ENCODE measurements around the gene TMEM61. TPM values are rescaled to one million over a fixed set of nuclear protein-coding genes. Genes with fewer than 3 reads are reported as not detected.

The TMEM61 gene
- total RNA-seq, 1 experiment from 2014 or later, result 5.0 TPM

- Histone ChIP-seq H3K4me1 (replicated peaks; ENCODE audit: insufficient read depth) (peaks cover 35% of the 10 kb centered on the region), H4K20me1 (ENCODE audit: insufficient read depth) (no peaks in the 10 kb centered on the region), H3K27me3 (ENCODE audit: insufficient read depth, low read depth) (no peaks in the 10 kb centered on the region), H3K36me3 (ENCODE audit: low read depth) (no peaks in the 10 kb centered on the region), H3K9me3 (ENCODE audit: insufficient read depth, low read depth) (no peaks in the 10 kb centered on the region), H3F3A (ENCODE audit: insufficient read depth, low read depth) (peaks cover 16% of the 10 kb centered on the region; the same call in 1 of the 2 replicates), H3K79me2 (ENCODE audit: low read depth) (no peaks in the 10 kb centered on the region), H3K9me2 (ENCODE audit: insufficient read depth) (no peaks in the 10 kb centered on the region), H2AFZ (no peak overlapping the region), H3K4me3 (no peak overlapping the region), H3K4me2 (no peak overlapping the region), H3K27ac (no peak overlapping the region)
- ChIA-PET POLR2A (ENCODE audit: unreplicated experiment) (no interaction called here), CTCF (no interaction called here)
- BruUV-seq (replicated peaks), result no TSS peak
- intact Hi-C loops (cut with micrococcal nuclease; ENCODE audit: unreplicated experiment), result no loop called here
- no peak for TF ChIP-seq EZH2 (IDR thresholded peaks at IDR 0.05; ENCODE audit: low read depth)
- TF ChIP-seq, protein P1, sequence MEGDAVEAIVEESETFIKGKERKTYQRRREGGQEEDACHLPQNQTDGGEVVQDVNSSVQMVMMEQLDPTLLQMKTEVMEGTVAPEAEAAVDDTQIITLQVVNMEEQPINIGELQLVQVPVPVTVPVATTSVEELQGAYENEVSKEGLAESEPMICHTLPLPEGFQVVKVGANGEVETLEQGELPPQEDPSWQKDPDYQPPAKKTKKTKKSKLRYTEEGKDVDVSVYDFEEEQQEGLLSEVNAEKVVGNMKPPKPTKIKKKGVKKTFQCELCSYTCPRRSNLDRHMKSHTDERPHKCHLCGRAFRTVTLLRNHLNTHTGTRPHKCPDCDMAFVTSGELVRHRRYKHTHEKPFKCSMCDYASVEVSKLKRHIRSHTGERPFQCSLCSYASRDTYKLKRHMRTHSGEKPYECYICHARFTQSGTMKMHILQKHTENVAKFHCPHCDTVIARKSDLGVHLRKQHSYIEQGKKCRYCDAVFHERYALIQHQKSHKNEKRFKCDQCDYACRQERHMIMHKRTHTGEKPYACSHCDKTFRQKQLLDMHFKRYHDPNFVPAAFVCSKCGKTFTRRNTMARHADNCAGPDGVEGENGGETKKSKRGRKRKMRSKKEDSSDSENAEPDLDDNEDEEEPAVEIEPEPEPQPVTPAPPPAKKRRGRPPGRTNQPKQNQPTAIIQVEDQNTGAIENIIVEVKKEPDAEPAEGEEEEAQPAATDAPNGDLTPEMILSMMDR (conservative IDR thresholded peaks at IDR 0.05), result no peak
- no peak for DNase-seq
Measured at GRCh38 chr1:54986025-54986424, 5.6 kb downstream of the TMEM61 start.

DNA sequence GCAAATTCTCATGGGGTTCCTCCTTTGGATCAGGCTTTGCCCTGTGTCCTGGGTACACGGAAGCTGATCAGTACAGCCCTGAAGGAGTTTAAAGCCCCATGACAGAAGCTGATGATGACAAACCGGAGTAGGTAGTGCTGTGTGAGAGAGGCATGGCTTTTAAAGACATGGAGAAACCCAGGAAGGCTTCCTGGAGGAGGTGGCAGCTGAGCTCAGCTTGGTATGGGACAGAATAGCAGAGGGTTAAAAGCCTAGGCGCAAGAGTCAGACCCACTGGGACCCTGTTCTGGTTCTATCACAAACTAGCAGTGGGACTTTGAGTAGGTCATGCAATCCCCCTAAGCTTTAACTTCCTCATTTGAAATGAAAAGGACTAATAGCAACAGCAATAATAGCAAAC is 6.1 kb downstream of the TMEM61 start:
- BruUV-seq (replicated peaks), result no TSS peak
- DNase-seq, result no peak
- ChIA-PET POLR2A (ENCODE audit: unreplicated experiment) (interaction anchor here (0.5 kb wide), 1 partner anchor 12 kb away, joined by 3 read pairs; no protein-coding TSS in a partner anchor), CTCF (no interaction called here)
- H3K9me2 ChIP-seq (ENCODE audit: insufficient read depth), result no peaks in the 10 kb centered on the region
- H3K4me1 ChIP-seq (replicated peaks; ENCODE audit: insufficient read depth), result peaks cover 30% of the 10 kb centered on the region
- no peaks in the 10 kb centered on the region for H3K27me3 ChIP-seq (ENCODE audit: insufficient read depth, low read depth)
- intact Hi-C loops (cut with micrococcal nuclease; ENCODE audit: unreplicated experiment), result no loop called here
- H3K4me3 ChIP-seq, result no peak overlapping the region
- H3F3A ChIP-seq (ENCODE audit: insufficient read depth, low read depth), result peaks cover 16% of the 10 kb centered on the region; the same call in 1 of the 2 replicates
- H3K27ac ChIP-seq, result no peak overlapping the region
- H3K9me3 ChIP-seq (ENCODE audit: insufficient read depth, low read depth), result no peaks in the 10 kb centered on the region
- no peak overlapping the region for H3K4me2 ChIP-seq
- H2AFZ ChIP-seq, result no peak overlapping the region
- H3K79me2 ChIP-seq (ENCODE audit: low read depth), result no peaks in the 10 kb centered on the region
- no peaks in the 10 kb centered on the region for H4K20me1 ChIP-seq (ENCODE audit: insufficient read depth)
- H3K36me3 ChIP-seq (ENCODE audit: low read depth), result no peaks in the 10 kb centered on the region
- no peak for TF ChIP-seq EZH2 (IDR thresholded peaks at IDR 0.05; ENCODE audit: low read depth)
- TF ChIP-seq, protein P1 (conservative IDR thresholded peaks at IDR 0.05), result no peak

DNA sequence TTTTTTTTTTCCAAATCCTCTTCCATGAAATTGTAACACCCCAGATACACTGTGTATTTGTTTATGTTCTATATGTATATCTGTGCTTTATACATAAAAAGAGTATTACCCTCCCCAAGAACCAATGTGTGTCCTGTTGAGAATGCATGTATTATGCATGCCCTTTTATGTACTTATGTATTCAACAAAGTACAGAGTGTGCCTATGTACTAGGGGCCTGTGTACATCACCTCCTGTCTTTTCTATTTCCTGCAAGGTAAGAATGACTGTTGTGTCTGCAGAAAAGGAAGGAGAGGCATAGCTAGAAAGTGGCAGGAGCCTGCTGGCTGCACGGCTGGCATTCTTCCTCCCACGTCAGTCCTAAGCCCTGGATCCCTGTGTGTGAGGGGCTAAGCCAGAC is 7.0 kb downstream of the TMEM61 start:
- BruUV-seq (replicated peaks), result no TSS peak
- TF ChIP-seq, protein P1 (conservative IDR thresholded peaks at IDR 0.05), result no peak
- no peak for TF ChIP-seq EZH2 (IDR thresholded peaks at IDR 0.05; ENCODE audit: low read depth)
- intact Hi-C loops (cut with micrococcal nuclease; ENCODE audit: unreplicated experiment), result no loop called here

More for the DNA sequence above, 7.0 kb downstream of the TMEM61 start:
- H3K27ac ChIP-seq, result no peak overlapping the region
- H3K79me2 ChIP-seq (ENCODE audit: low read depth), result no peaks in the 10 kb centered on the region
- CTCF ChIA-PET, result no interaction called here
- no peaks in the 10 kb centered on the region for H3K9me2 ChIP-seq (ENCODE audit: insufficient read depth)
- peaks cover 30% of the 10 kb centered on the region for H3K4me1 ChIP-seq (replicated peaks; ENCODE audit: insufficient read depth)
- no peak overlapping the region for H3K4me3 ChIP-seq
- H4K20me1 ChIP-seq (ENCODE audit: insufficient read depth), result no peaks in the 10 kb centered on the region
- H3K4me2 ChIP-seq, result no peak overlapping the region
- no peaks in the 10 kb centered on the region for H3K9me3 ChIP-seq (ENCODE audit: insufficient read depth, low read depth)
- no peak for DNase-seq
- H2AFZ ChIP-seq, result no peak overlapping the region
- H3F3A ChIP-seq (ENCODE audit: insufficient read depth, low read depth), result peaks cover 16% of the 10 kb centered on the region; the same call in 1 of the 2 replicates
- H3K36me3 ChIP-seq (ENCODE audit: low read depth), result no peaks in the 10 kb centered on the region
- POLR2A ChIA-PET (ENCODE audit: unreplicated experiment), result no interaction called here
- no peaks in the 10 kb centered on the region for H3K27me3 ChIP-seq (ENCODE audit: insufficient read depth, low read depth)
